ENCODE measurements around the gene ZNF524. TPM values are rescaled to one million over a fixed set of nuclear protein-coding genes. Genes with fewer than 3 reads are reported as not detected.

The ZNF524 gene
- total RNA-seq, 1 experiment from 2014 or later, result 13.4 TPM

Other genes with a start within 250 kb of the ZNF524 start
- not detected in 2 replicates for gene COX6B2, start 245.6 kb upstream of the ZNF524 start, total RNA-seq (2014; rRNA removed)
- not detected in 2 replicates for gene GARIN5B, start 237.0 kb upstream of the ZNF524 start, total RNA-seq (2014; rRNA removed)
- gene IL11, start 229.8 kb upstream of the ZNF524 start, total RNA-seq (2014; rRNA removed), result 1.7 and 2.1 TPM in 2 replicates
- not detected in 2 replicates for gene TMEM190, start 223.5 kb upstream of the ZNF524 start, total RNA-seq (2014; rRNA removed)
- gene TMEM238, start 216.0 kb upstream of the ZNF524 start, total RNA-seq (2014; rRNA removed), result 0.32 TPM in 1 of 2 replicates, not detected in the other
- gene RPL28, start 214.4 kb upstream of the ZNF524 start, total RNA-seq (2014; rRNA removed), result 306 and 535 TPM in 2 replicates
- 254 and 267 TPM in 2 replicates for gene UBE2S, start 192.5 kb upstream of the ZNF524 start, total RNA-seq (2014; rRNA removed)
- gene SHISA7, start 157.0 kb upstream of the ZNF524 start, total RNA-seq (2014; rRNA removed), result 0.06 TPM in 1 of 2 replicates, not detected in the other
- 89.8 and 90.2 TPM in 2 replicates for gene ISOC2, start 138.6 kb upstream of the ZNF524 start, total RNA-seq (2014; rRNA removed)
- not detected in 2 replicates for gene C19orf85, start 135.5 kb upstream of the ZNF524 start, total RNA-seq (2014; rRNA removed)
- 2.7 and 9.2 TPM in 2 replicates for gene ZNF628, start 123.7 kb upstream of the ZNF524 start, total RNA-seq (2014; rRNA removed)
- 23.7 and 25.8 TPM in 2 replicates for gene NAT14, start 115.1 kb upstream of the ZNF524 start, total RNA-seq (2014; rRNA removed)
- 0.34 and 0.45 TPM in 2 replicates for gene SSC5D, start 111.9 kb upstream of the ZNF524 start, total RNA-seq (2014; rRNA removed)
- 0.71 and 1.5 TPM in 2 replicates for gene SBK2, start 63.2 kb upstream of the ZNF524 start, total RNA-seq (2014; rRNA removed)
- gene SBK3, start 54.7 kb upstream of the ZNF524 start, total RNA-seq (2014; rRNA removed), result 0.17 and 0.26 TPM in 2 replicates
- 7.3 and 7.7 TPM in 2 replicates for gene ZNF579, start 19.4 kb upstream of the ZNF524 start, total RNA-seq (2014; rRNA removed)
- 4.7 and 7.4 TPM in 2 replicates for gene FIZ1, start 771 bp upstream of the ZNF524 start, total RNA-seq (2014; rRNA removed)
- 2.2 and 3.0 TPM in 2 replicates for gene ZNF865, start 5.4 kb downstream of the ZNF524 start, total RNA-seq (2014; rRNA removed)
- 3.3 and 5.5 TPM in 2 replicates for gene ZNF784, start 24.3 kb downstream of the ZNF524 start, total RNA-seq (2014; rRNA removed)
- 8.7 and 15.3 TPM in 2 replicates for gene ZNF580, start 40.7 kb downstream of the ZNF524 start, total RNA-seq (2014; rRNA removed)
- gene ZNF581, start 43.4 kb downstream of the ZNF524 start, total RNA-seq (2014; rRNA removed), result 11.4 and 15.4 TPM in 2 replicates
- gene CCDC106, start 47.9 kb downstream of the ZNF524 start, total RNA-seq (2014; rRNA removed), result 14.2 and 15.3 TPM in 2 replicates
- 168 and 174 TPM in 2 replicates for gene U2AF2, start 54.7 kb downstream of the ZNF524 start, total RNA-seq (2014; rRNA removed)
- 126 and 145 TPM in 2 replicates for gene EPN1, start 74.9 kb downstream of the ZNF524 start, total RNA-seq (2014; rRNA removed)
- gene NLRP9, start 138.1 kb downstream of the ZNF524 start, total RNA-seq (2014; rRNA removed), result not detected in 2 replicates
- gene RFPL4A, start 158.8 kb downstream of the ZNF524 start, total RNA-seq (2014; rRNA removed), result not detected in 2 replicates
- gene RFPL4AL1, start 168.8 kb downstream of the ZNF524 start, total RNA-seq (2014; rRNA removed), result not detected in 2 replicates
- gene NLRP11, start 231.7 kb downstream of the ZNF524 start, total RNA-seq (2014; rRNA removed), result 0.11 TPM in 1 of 2 replicates, not detected in the other
- gene NLRP4, start 236.3 kb downstream of the ZNF524 start, total RNA-seq (2014; rRNA removed), result not detected in 2 replicates